OCI-LY7 (cell line): ENCODE results near the gene PHF19. TPM values are rescaled to one million over a fixed set of nuclear protein-coding genes. Genes with fewer than 3 reads are reported as not detected.
A peak's percentile ranks its signal among the peaks of the same experiment; 100 is the strongest.

Experiments used
- BruUV-seq: library from RNA; stranded (reverse); fragments of 400-500 nt; replicated peaks from 2 replicates; lab custom pipeline; 2021; lab: Mats Ljungman, UMichigan
- CTCF ChIA-PET: fragments of 300-600 bp; sonication (Branson Sonifier 250); formaldehyde crosslinking; loops from one replicate; lab custom pipeline; 2022; ENCODE audit warnings: antibody characterized with exemption; ENCODE audit not compliant: unreplicated experiment; lab: Charles Lee
- POLR2A ChIA-PET: fragments of 300-600 bp; sonication (Branson Sonifier 250); formaldehyde crosslinking; loops from one replicate; lab custom pipeline; 2022; ENCODE audit warnings: antibody characterized with exemption; lab: Charles Lee
- DNase-seq: peaks from one replicate; pipeline ENCODE4 v3.0.0-alpha.2; 2015; ENCODE audit warnings: low spot score
- H2AFZ ChIP-seq: fragments of 200-600 bp; sonication (generic), shearing (Covaris generic); 2 replicates; pipeline ENCODE4 v1.6.1; 2014; ENCODE audit warnings: mild to moderate bottlenecking, antibody characterized with exemption, low read length, moderate library complexity
- H3K27ac ChIP-seq: fragments of 200-600 bp; sonication (generic); 2 replicates; pipeline ENCODE4 v1.5.1; 2014; ENCODE audit warnings: mixed run types, low read depth, mild to moderate bottlenecking, moderate library complexity, low read length, inconsistent platforms; ENCODE audit not compliant: poor library complexity, severe bottlenecking
- H3K36me3 ChIP-seq: fragments of 200-600 bp; sonication (generic); 2 replicates; pipeline ENCODE4 v1.6.1; 2014; ENCODE audit warnings: mild to moderate bottlenecking, antibody characterized with exemption, low read length, moderate library complexity, mixed read lengths; ENCODE audit not compliant: insufficient read depth
- H3K4me1 ChIP-seq: fragments of 200-600 bp; sonication (generic); 2 replicates; pipeline ENCODE4 v1.5.1; 2014; ENCODE audit warnings: mild to moderate bottlenecking, low read length; ENCODE audit not compliant: insufficient read depth, poor library complexity, severe bottlenecking
- H3K4me2 ChIP-seq: fragments of 200-600 bp; sonication (generic); 2 replicates; pipeline ENCODE4 v1.6.1; 2014; ENCODE audit warnings: mild to moderate bottlenecking, low read length
- H3K4me3 ChIP-seq: fragments of 200-600 bp; sonication (generic); 2 replicates; pipeline ENCODE4 v1.5.1; 2014; ENCODE audit warnings: mild to moderate bottlenecking, low read depth, low read length; ENCODE audit not compliant: poor library complexity, severe bottlenecking
- H3K79me2 ChIP-seq: fragments of 200-600 bp; sonication (generic); 2 replicates; pipeline ENCODE4 v1.6.1; 2016; ENCODE audit warnings: low read depth, mild to moderate bottlenecking, low read length, moderate library complexity, mixed read lengths; ENCODE audit not compliant: insufficient read depth
- H3K9me2 ChIP-seq: fragments of 200-600 bp; sonication (generic); 2 replicates; pipeline ENCODE4 v1.6.1; 2016; ENCODE audit warnings: mild to moderate bottlenecking, low read length, mixed read lengths; ENCODE audit not compliant: insufficient read depth
- H3K9me3 ChIP-seq: fragments of 200-600 bp; sonication (generic); 2 replicates; pipeline ENCODE4 v1.6.1; 2014; ENCODE audit warnings: mild to moderate bottlenecking, mixed run types, low read length, mixed read lengths
- H4K20me1 ChIP-seq: fragments of 200-600 bp; sonication (generic); 2 replicates; pipeline ENCODE4 v1.6.1; 2014; ENCODE audit warnings: mild to moderate bottlenecking, antibody characterized with exemption, low read length, moderate library complexity, mixed read lengths; ENCODE audit not compliant: insufficient read depth
- CTCF ChIP-seq: fragments of 200-600 bp; sonication (generic); conservative IDR thresholded peaks from 2 replicates; pipeline ENCODE4 v1.5.1; 2014; ENCODE audit warnings: mild to moderate bottlenecking, antibody characterized with exemption, low read length, moderate library complexity, mixed read lengths
- EZH2phosphoT487 ChIP-seq: fragments of 200-600 bp; sonication (generic); IDR thresholded peaks from 2 replicates; pipeline ENCODE4 v1.6.1; 2018; ENCODE audit warnings: low read depth, borderline replicate concordance, mild to moderate bottlenecking, mixed run types, antibody characterized with exemption, low read length, moderate library complexity, mixed read lengths
- intact Hi-C: fragments of 100-400 bp; cut with micrococcal nuclease; formaldehyde crosslinking; loops from one replicate; pipeline ENCODE4 v1.10.0; 2022; ENCODE audit not compliant: unreplicated experiment
- total RNA-seq, 2 experiments: library from RNA; depleted of rRNA in 1 of 2; stranded (reverse); fragments of >200 nt in 1 of 2; shearing (Covaris generic) in 1 of 2; gene quantifications; 2 replicates each; pipeline ENCODE4 v1.2.3, GENCODE V29; 2014 to 2022

PHF19 gene
- total RNA-seq, 2 experiments from 2014 or later = 102 to 214 TPM

- peaks cover 31% of the 10 kb centered on the region for H3K36me3 ChIP-seq
- intact Hi-C loops = loop anchor here (1.0 to 5.0 kb wide), 4 partner anchors 24 to 324 kb away; partner anchors contain the start of gene RAB14
- no peaks in the 10 kb centered on the region for H3K9me2 ChIP-seq
- POLR2A ChIA-PET = interaction anchor here (0.7 to 4.6 kb wide), 8 partner anchors 8 to 194 kb away, joined by 3 to 50 read pairs (median 5); no protein-coding TSS in a partner anchor
- DNase-seq = peak; percentile 58
- TF ChIP-seq EZH2phosphoT487 (no peak), CTCF (no peak)
- H3K79me2 ChIP-seq = peaks cover 32% of the 10 kb centered on the region; the same call in 1 of the 2 replicates
- no TSS peak for BruUV-seq
- peak overlapping the region; percentile 82 for H3K4me2 ChIP-seq
- peak overlapping the region; percentile 68 for H3K4me3 ChIP-seq
- H3K9me3 ChIP-seq = no peaks in the 10 kb centered on the region
- no peak overlapping the region; the same call in 1 of the 2 replicates for H2AFZ ChIP-seq
- peaks cover 85% of the 10 kb centered on the region for H3K4me1 ChIP-seq
- CTCF ChIA-PET = interaction anchor here (1.0 kb wide), 1 partner anchor 34 kb away, joined by 3 read pairs; no protein-coding TSS in a partner anchor
- peak overlapping the region; percentile 87 for H3K27ac ChIP-seq
- H4K20me1 ChIP-seq = no peaks in the 10 kb centered on the region
These were observed 1.5 kb upstream of the PHF19 start for GRCh38 chr9:120878188-120879130.

GRCh38 chr9:120877276-120878034 is 467 bp upstream of the PHF19 start:
- Histone ChIP-seq H3K4me1 (peaks cover 82% of the 10 kb centered on the region), H2AFZ (no peak overlapping the region), H4K20me1 (no peaks in the 10 kb centered on the region), H3K36me3 (peaks cover 41% of the 10 kb centered on the region), H3K4me2 (peak overlapping the region; percentile 82), H3K27ac (peak overlapping the region; percentile 87), H3K4me3 (peak overlapping the region; percentile 68), H3K9me2 (no peaks in the 10 kb centered on the region), H3K9me3 (no peaks in the 10 kb centered on the region), H3K79me2 (peaks cover 32% of the 10 kb centered on the region; the same call in 1 of the 2 replicates)
- POLR2A ChIA-PET = interaction anchor here (0.7 to 4.6 kb wide), 6 partner anchors 9 to 195 kb away, joined by 3 to 50 read pairs (median 5); no protein-coding TSS in a partner anchor
- BruUV-seq = TSS peak; percentile 88
- intact Hi-C loops = loop anchor here (1.0 to 5.0 kb wide), 5 partner anchors 25 to 325 kb away; partner anchors contain the start of gene RAB14
- DNase-seq = peak; percentile 90
- TF ChIP-seq CTCF (no peak), EZH2phosphoT487 (no peak)
- CTCF ChIA-PET = interaction anchor here (1.0 kb wide), 1 partner anchor 35 kb away, joined by 3 read pairs; no protein-coding TSS in a partner anchor
